Measurements from ENCODE around the gene WFDC1. TPM values are rescaled to one million over a fixed set of nuclear protein-coding genes. Genes with fewer than 3 reads are reported as not detected.

WFDC1 gene
- total RNA-seq, 2 donors from 2014 or later: 0.15 TPM; not detected in 1

DNA sequence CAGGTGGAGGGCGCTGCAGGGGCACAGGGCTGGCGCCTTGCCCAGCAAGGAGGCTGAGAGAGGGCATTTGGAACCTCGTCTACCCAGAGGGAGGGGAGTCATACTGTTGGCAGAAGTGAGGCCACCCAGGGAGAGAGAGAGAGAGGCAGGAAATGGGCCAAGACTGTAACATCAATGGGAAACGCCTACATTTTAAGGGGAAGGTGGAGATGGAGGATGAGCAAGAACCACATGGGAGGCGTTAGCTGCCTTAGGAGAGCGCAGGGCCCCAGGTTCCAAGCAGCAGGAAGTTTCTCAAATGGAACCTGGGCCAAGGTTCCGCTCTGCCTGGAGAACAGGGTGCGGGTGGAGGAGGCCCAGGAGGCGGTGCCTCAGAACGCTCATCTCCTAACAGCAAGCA lies 2.7 kb upstream of the WFDC1 start:
- H3K27ac Mint-ChIP-seq: no peak overlapping the region
- H3K4me3 Mint-ChIP-seq: no peak overlapping the region
- H3K27me3 ChIP-seq (ENCODE audit: control insufficient read depth, insufficient read depth, low read length, poor library complexity, severe bottlenecking): peaks cover 23% of the 10 kb centered on the region
- no peak overlapping the region for H3K27ac ChIP-seq (ENCODE audit: low read depth, low read length)
- H3K9ac ChIP-seq (ENCODE audit: extremely low read depth, low read length, poor library complexity, severe bottlenecking): no peak overlapping the region
- 83 to 85% methylated on average over 8 to 10 of the region's 10 CpGs for WGBS, 2 experiments (ENCODE audit: insufficient coverage in 1 of 2, insufficient read length in 1 of 2)
- no peak overlapping the region for H3K4me3 ChIP-seq (ENCODE audit: low read length)
- peaks cover 10% of the 10 kb centered on the region for H3K9me3 Mint-ChIP-seq
- TF ChIP-seq, protein P1, sequence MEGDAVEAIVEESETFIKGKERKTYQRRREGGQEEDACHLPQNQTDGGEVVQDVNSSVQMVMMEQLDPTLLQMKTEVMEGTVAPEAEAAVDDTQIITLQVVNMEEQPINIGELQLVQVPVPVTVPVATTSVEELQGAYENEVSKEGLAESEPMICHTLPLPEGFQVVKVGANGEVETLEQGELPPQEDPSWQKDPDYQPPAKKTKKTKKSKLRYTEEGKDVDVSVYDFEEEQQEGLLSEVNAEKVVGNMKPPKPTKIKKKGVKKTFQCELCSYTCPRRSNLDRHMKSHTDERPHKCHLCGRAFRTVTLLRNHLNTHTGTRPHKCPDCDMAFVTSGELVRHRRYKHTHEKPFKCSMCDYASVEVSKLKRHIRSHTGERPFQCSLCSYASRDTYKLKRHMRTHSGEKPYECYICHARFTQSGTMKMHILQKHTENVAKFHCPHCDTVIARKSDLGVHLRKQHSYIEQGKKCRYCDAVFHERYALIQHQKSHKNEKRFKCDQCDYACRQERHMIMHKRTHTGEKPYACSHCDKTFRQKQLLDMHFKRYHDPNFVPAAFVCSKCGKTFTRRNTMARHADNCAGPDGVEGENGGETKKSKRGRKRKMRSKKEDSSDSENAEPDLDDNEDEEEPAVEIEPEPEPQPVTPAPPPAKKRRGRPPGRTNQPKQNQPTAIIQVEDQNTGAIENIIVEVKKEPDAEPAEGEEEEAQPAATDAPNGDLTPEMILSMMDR (conservative IDR thresholded peaks at IDR 0.05): no peak
- no peaks in the 10 kb centered on the region for H3K36me3 ChIP-seq (ENCODE audit: control insufficient read depth, insufficient read depth, low read length)
- peaks cover 4% of the 10 kb centered on the region for H3K4me1 Mint-ChIP-seq
- H3K27me3 Mint-ChIP-seq (ENCODE audit: insufficient read depth): peaks cover 33% of the 10 kb centered on the region
- no peaks in the 10 kb centered on the region for H3K9me3 ChIP-seq (ENCODE audit: control insufficient read depth, low read length)
- H3K4me1 ChIP-seq (ENCODE audit: control insufficient read depth, insufficient read depth, low read length): no peaks in the 10 kb centered on the region
- no peaks in the 10 kb centered on the region for H3K36me3 Mint-ChIP-seq (ENCODE audit: low read depth)
- no peak for DNase-seq

DNA sequence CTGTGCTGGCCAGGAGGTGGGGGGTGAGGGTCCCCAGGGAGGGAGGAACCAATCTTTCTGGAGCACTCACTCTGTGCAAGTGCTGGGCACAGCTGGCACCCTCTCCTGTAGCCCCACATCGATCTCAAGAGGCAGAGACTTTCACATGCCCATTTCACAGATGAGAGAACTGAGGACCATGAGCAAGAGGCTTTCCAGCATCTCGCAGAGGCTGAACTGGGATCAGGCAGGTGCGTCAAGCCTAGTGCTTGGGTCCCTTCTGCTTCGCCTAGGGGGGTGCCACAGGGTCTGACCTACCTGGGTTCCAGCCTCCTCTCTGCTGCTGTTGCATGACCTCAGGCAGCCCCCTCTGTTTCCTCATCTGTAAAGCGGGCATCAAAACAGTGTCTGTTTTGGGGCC lies 1.3 kb upstream of the WFDC1 start:
- H3K4me1 Mint-ChIP-seq: peaks cover 4% of the 10 kb centered on the region
- peaks cover 24% of the 10 kb centered on the region for H3K27me3 Mint-ChIP-seq (ENCODE audit: insufficient read depth)
- WGBS, 2 experiments (ENCODE audit: insufficient coverage in 1 of 2, insufficient read length in 1 of 2): 90 to 96% methylated on average over 3 to 5 of the region's 5 CpGs
- no peak overlapping the region for H3K9ac ChIP-seq (ENCODE audit: extremely low read depth, low read length, poor library complexity, severe bottlenecking)
- TF ChIP-seq, protein P1 (conservative IDR thresholded peaks at IDR 0.05): no peak
- no peak overlapping the region for H3K27ac ChIP-seq (ENCODE audit: low read depth, low read length)
- no peak overlapping the region for H3K4me3 Mint-ChIP-seq
- no peaks in the 10 kb centered on the region for H3K4me1 ChIP-seq (ENCODE audit: control insufficient read depth, insufficient read depth, low read length)
- no peak overlapping the region for H3K4me3 ChIP-seq (ENCODE audit: low read length)
- H3K36me3 Mint-ChIP-seq (ENCODE audit: low read depth): no peaks in the 10 kb centered on the region
- peaks cover under 1% of the 10 kb centered on the region for H3K9me3 Mint-ChIP-seq
- no peak for DNase-seq
- H3K36me3 ChIP-seq (ENCODE audit: control insufficient read depth, insufficient read depth, low read length): no peaks in the 10 kb centered on the region
- H3K27ac Mint-ChIP-seq: no peak overlapping the region
- H3K9me3 ChIP-seq (ENCODE audit: control insufficient read depth, low read length): no peaks in the 10 kb centered on the region
- H3K27me3 ChIP-seq (ENCODE audit: control insufficient read depth, insufficient read depth, low read length, poor library complexity, severe bottlenecking): peaks cover 23% of the 10 kb centered on the region

DNA sequence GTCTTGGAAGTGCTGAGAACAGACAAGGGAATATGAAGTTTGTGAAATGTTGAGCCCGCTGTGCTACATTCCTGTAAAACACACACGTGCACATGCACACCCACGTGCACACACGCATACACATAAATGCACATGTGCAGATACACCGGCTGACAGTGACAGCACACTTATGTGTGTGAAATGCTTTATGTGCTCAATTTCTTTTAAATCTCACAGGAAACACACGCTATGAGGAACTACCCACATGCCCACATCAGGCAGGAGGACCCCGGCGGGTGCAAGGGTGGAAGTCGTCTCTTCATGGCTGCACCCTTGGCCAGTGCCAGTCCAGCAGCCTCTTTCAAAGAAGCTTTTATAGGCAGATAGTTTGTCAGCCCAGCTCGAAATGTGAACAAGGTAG lies 561 bp upstream of the WFDC1 start:
- no peak overlapping the region for H3K27ac ChIP-seq (ENCODE audit: low read depth, low read length)
- Mint-ChIP-seq H3K27me3 (ENCODE audit: insufficient read depth) (peaks cover 21% of the 10 kb centered on the region), H3K27ac (no peak overlapping the region), H3K4me3 (no peak overlapping the region), H3K4me1 (peaks cover 4% of the 10 kb centered on the region), H3K9me3 (no peaks in the 10 kb centered on the region), H3K36me3 (ENCODE audit: low read depth) (no peaks in the 10 kb centered on the region)
- TF ChIP-seq, protein P1 (conservative IDR thresholded peaks at IDR 0.05): no peak
- DNase-seq: no peak
- WGBS, 2 experiments (ENCODE audit: insufficient coverage in 1 of 2, insufficient read length in 1 of 2): 90 to 92% methylated on average over 5 to 10 of the region's 10 CpGs
- no peak overlapping the region for H3K4me3 ChIP-seq (ENCODE audit: low read length)
- H3K36me3 ChIP-seq (ENCODE audit: control insufficient read depth, insufficient read depth, low read length): no peaks in the 10 kb centered on the region
- peaks cover 22% of the 10 kb centered on the region for H3K27me3 ChIP-seq (ENCODE audit: control insufficient read depth, insufficient read depth, low read length, poor library complexity, severe bottlenecking)
- H3K9me3 ChIP-seq (ENCODE audit: control insufficient read depth, low read length): no peaks in the 10 kb centered on the region
- no peak overlapping the region for H3K9ac ChIP-seq (ENCODE audit: extremely low read depth, low read length, poor library complexity, severe bottlenecking)
- no peaks in the 10 kb centered on the region for H3K4me1 ChIP-seq (ENCODE audit: control insufficient read depth, insufficient read depth, low read length)

Measured in endodermal cell (in vitro differentiated cells).